SK-N-SH (cell line): ENCODE results near the gene P3H4. TPM values are rescaled to one million over a fixed set of nuclear protein-coding genes. Genes with fewer than 3 reads are reported as not detected.
"Not testable (repeated sequence)": the region's sequence is repeated elsewhere in the genome, so short reads cannot be mapped to it uniquely, and the experiment has no call there.

Experiments used
- CTCF ChIA-PET: fragments of 300-600, 350-600 bp; formaldehyde crosslinking; extraction: SDS; loops from one replicate; lab custom pipeline; 2021; lab: Yijun Ruan, JAX
- POLR2A ChIA-PET: fragments of 350-600 bp; sonication (Branson Sonifier 250); formaldehyde crosslinking; extraction: SDS; loops from one replicate; lab custom pipeline; 2020; ENCODE audit warnings: antibody characterized with exemption, inconsistent platforms; lab: Yijun Ruan, JAX
- DNase-seq: peaks from one replicate; pipeline ENCODE4 v3.0.0; 2012
- H2AFZ ChIP-seq: fragments of 200-600 bp; sonication (generic); 2 replicates; pipeline ENCODE4 v1.8.1; 2016; ENCODE audit warnings: antibody characterized with exemption, mild to moderate bottlenecking, low read depth
- H3F3A ChIP-seq: fragments of 200-600 bp; sonication (generic); replicated peaks from 2 replicates; pipeline ENCODE3; 2016; ENCODE audit warnings: antibody characterized with exemption, mild to moderate bottlenecking; ENCODE audit not compliant: insufficient read depth
- H3K27ac ChIP-seq, 2 experiments: fragments of 200-500 bp in 1 of 2; fragments of 200-600 bp in 1 of 2; sonication (Bioruptor generic) in 1 of 2; sonication (generic), shearing (Covaris generic) in 1 of 2; 2 replicates each; pipeline versions ENCODE4 v1.5.1 to v1.6.1; 2014 to 2016; ENCODE audit warnings: low read depth in 2 of 2, inconsistent platforms in 1 of 2, low read length in 1 of 2, mild to moderate bottlenecking in 1 of 2, mixed read lengths in 1 of 2
- H3K27me3 ChIP-seq: fragments of 200-600 bp; sonication (generic), shearing (Covaris generic); 2 replicates; pipeline ENCODE4 v1.6.1; 2016; ENCODE audit warnings: mixed run types; ENCODE audit not compliant: insufficient read depth
- H3K36me3 ChIP-seq, 2 experiments: fragments of 200-500 bp in 1 of 2; fragments of 200-600 bp in 1 of 2; sonication (Bioruptor generic) in 1 of 2; sonication (generic) in 1 of 2; replicated peaks in 1 of 2; 2 replicates each; pipeline versions ENCODE3 to v1.5.1; 2014 to 2016; ENCODE audit warnings: low read length in 1 of 2, mild to moderate bottlenecking in 1 of 2; ENCODE audit not compliant: insufficient read depth in 2 of 2, control insufficient read depth in 1 of 2
- H3K4me1 ChIP-seq, 2 experiments: fragments of 200-500 bp in 1 of 2; fragments of 200-600 bp in 1 of 2; sonication (Bioruptor generic) in 1 of 2; sonication (generic), shearing (Covaris generic) in 1 of 2; 2 replicates each; pipeline versions ENCODE4 v1.5.1 to v1.6.1; 2014 to 2016; ENCODE audit warnings: low read depth in 1 of 2, low read length in 1 of 2, mixed run types in 1 of 2; ENCODE audit not compliant: insufficient read depth in 2 of 2, control insufficient read depth in 1 of 2
- H3K4me2 ChIP-seq: fragments of 200-600 bp; sonication (generic), shearing (Covaris generic); 2 replicates; pipeline ENCODE4 v1.6.1; 2017; ENCODE audit warnings: mixed run types
- H3K4me3 ChIP-seq, 2 experiments: fragments of 200-500 bp in 1 of 2; fragments of 200-600 bp in 1 of 2; sonication (Bioruptor generic) in 1 of 2; sonication (generic), shearing (Covaris generic) in 1 of 2; 2 replicates each; pipeline versions ENCODE4 v1.5.1 to v1.8.1; 2014 to 2016; ENCODE audit warnings: low read depth in 2 of 2, inconsistent platforms in 1 of 2, low read length in 1 of 2, mild to moderate bottlenecking in 1 of 2, mixed read lengths in 1 of 2, moderate library complexity in 1 of 2
- H3K79me2 ChIP-seq: fragments of 200-600 bp; sonication (generic); 2 replicates; pipeline ENCODE4 v1.8.1; 2017; ENCODE audit warnings: mild to moderate bottlenecking; ENCODE audit not compliant: insufficient read depth
- H3K9ac ChIP-seq: fragments of 200-600 bp; sonication (generic); 2 replicates; pipeline ENCODE4 v1.6.1; 2017; ENCODE audit warnings: mixed run types
- H3K9me2 ChIP-seq: fragments of 200-600 bp; sonication (generic); 2 replicates; pipeline ENCODE4 v1.6.1; 2017; ENCODE audit warnings: mixed run types
- H3K9me3 ChIP-seq: fragments of 200-600 bp; sonication (generic); 2 replicates; pipeline ENCODE4 v1.6.1; 2017; ENCODE audit warnings: mixed run types, mild to moderate bottlenecking, moderate library complexity
- H4K20me1 ChIP-seq: fragments of 200-600 bp; sonication (generic); 2 replicates; pipeline ENCODE4 v1.6.1; 2017; ENCODE audit warnings: mild to moderate bottlenecking, mixed run types; ENCODE audit not compliant: insufficient read depth
- CHD2 ChIP-seq: fragments of 150-350 bp; IDR thresholded peaks from 2 replicates; pipeline ENCODE4 v1.6.1; 2018; ENCODE audit warnings: low read length; ENCODE audit not compliant: partially characterized antibody
- EZH2phosphoT487 ChIP-seq: fragments of 200-600 bp; sonication (generic); IDR thresholded peaks from 2 replicates; pipeline ENCODE4 v1.6.1; 2017; ENCODE audit warnings: low read depth, mixed run types, mild to moderate bottlenecking, antibody characterized with exemption, moderate library complexity, borderline replicate concordance
- FOSL2 ChIP-seq: IDR thresholded peaks from 2 replicates; pipeline ENCODE4 v1.4.0; 2012; ENCODE audit warnings: low read depth, mild to moderate bottlenecking, moderate library complexity, borderline replicate concordance
- FOXM1 ChIP-seq: IDR thresholded peaks from 2 replicates; pipeline ENCODE4 v1.4.0; 2012; ENCODE audit warnings: low read depth, mild to moderate bottlenecking
- GABPA ChIP-seq: IDR thresholded peaks from 2 replicates; pipeline ENCODE4 v1.4.0; 2012; ENCODE audit warnings: low read depth, mild to moderate bottlenecking
- JUND ChIP-seq: IDR thresholded peaks from 2 replicates; pipeline ENCODE4 v1.4.0; 2012
- MXI1 ChIP-seq: IDR thresholded peaks from 2 replicates; pipeline ENCODE4 v1.6.1; 2012; ENCODE audit warnings: mild to moderate bottlenecking, low read depth, low read length, improper control_type of control experiment
- NFIC ChIP-seq: IDR thresholded peaks from 2 replicates; pipeline ENCODE4 v1.4.0; 2012; ENCODE audit warnings: borderline replicate concordance
- POLR2AphosphoS5 ChIP-seq: IDR thresholded peaks from 2 replicates; pipeline ENCODE4 v1.6.1; 2012; ENCODE audit warnings: low read depth, low read length
- RAD21 ChIP-seq: IDR thresholded peaks from 2 replicates; pipeline ENCODE4 v1.6.1; 2012; ENCODE audit warnings: mild to moderate bottlenecking, low read length
- RCOR1 ChIP-seq: fragments of 150-350 bp; IDR thresholded peaks from 2 replicates; pipeline ENCODE4 v1.6.1; 2017; ENCODE audit warnings: antibody characterized with exemption, low read length
- RFX5 ChIP-seq: IDR thresholded peaks from 2 replicates; pipeline ENCODE4 v1.6.1; 2012; ENCODE audit warnings: mild to moderate bottlenecking, improper control_type of control experiment, low read length
- RXRA ChIP-seq: IDR thresholded peaks from 2 replicates; pipeline ENCODE4 v1.4.0; 2012; ENCODE audit warnings: low read depth, mild to moderate bottlenecking, borderline replicate concordance
- TAF1 ChIP-seq: IDR thresholded peaks from 2 replicates; pipeline ENCODE4 v1.6.1; 2012; ENCODE audit warnings: low read depth, mild to moderate bottlenecking, low read length, moderate library complexity, borderline replicate concordance
- TCF12 ChIP-seq: IDR thresholded peaks from 2 replicates; pipeline ENCODE4 v1.4.0; 2012
- TEAD4 ChIP-seq: IDR thresholded peaks from 2 replicates; pipeline ENCODE4 v1.4.0; 2012; ENCODE audit warnings: mild to moderate bottlenecking, borderline replicate concordance; ENCODE audit not compliant: insufficient read depth
- WGBS: methylation state at CpG from one replicate; pipeline ENCODE4 v1.1.6; 2017; ENCODE audit warnings: low lambda C conversion rate; 5-methylcytosine and 5-hydroxymethylcytosine counted together
- polyA plus RNA-seq, 3 experiments: library from polyadenylated mRNA; depleted of rRNA; stranded (reverse); fragments of >200 nt; gene quantifications; 2 replicates each; pipeline ENCODE4 v1.2.3, GENCODE V29; 2012
- TF ChIP-seq, protein P1 (sequence below): IDR thresholded peaks from 2 replicates; pipeline ENCODE4; 2012
- TF ChIP-seq, protein P2 (sequence below): fragments of 150-350 bp; IDR thresholded peaks from 2 replicates; pipeline ENCODE4 v1.6.1; 2016; ENCODE audit warnings: mild to moderate bottlenecking, low read depth, low read length
- TF ChIP-seq, protein P3 (sequence below): IDR thresholded peaks from 2 replicates; pipeline ENCODE4 v1.4.0; 2012; ENCODE audit warnings: low read depth, borderline replicate concordance

P3H4 gene
- polyA plus RNA-seq, 1 of the 3 experiments (the other 2 are of a cell fraction) = 88.3 TPM

DNA sequence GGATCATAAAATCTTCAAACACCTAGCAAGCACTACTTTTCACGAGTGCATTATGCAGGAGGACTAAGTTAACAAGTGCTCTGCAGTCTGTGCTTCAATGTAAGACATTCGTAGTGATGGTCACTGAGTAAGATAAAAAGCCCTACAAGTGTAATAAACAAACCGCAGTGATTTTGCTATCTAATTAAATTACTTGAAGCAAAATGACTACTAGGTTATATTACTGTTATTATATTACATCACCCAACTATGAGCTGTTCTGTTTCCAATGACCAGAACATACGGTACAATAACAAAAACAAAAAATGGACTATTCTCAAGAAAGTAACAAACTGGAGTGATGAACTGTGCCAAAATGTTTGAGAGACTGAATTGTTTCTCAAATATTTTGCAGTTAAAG is 37.0 kb upstream of the P3H4 start:
- Histone ChIP-seq H3K27ac (no peak overlapping the region), H3K9me2 (no peaks in the 10 kb centered on the region), H3K27me3 (no peaks in the 10 kb centered on the region), H3K9me3 (no peaks in the 10 kb centered on the region), H3F3A (peaks cover 6% of the 10 kb centered on the region), H3K4me2 (no peak overlapping the region), H3K79me2 (peaks cover 52% of the 10 kb centered on the region; the same call in 1 of the 2 replicates), H3K4me1 (no peaks in the 10 kb centered on the region), H3K9ac (no peak overlapping the region), H2AFZ (no peak overlapping the region), H4K20me1 (peaks cover 27% of the 10 kb centered on the region), H3K36me3 (peaks cover 9 to 11% of the 10 kb centered on the region in 2 experiments), H3K4me3 (no peak overlapping the region)
- CTCF ChIA-PET = interaction anchor here (2.1 kb wide), 1 partner anchor 47 kb away, joined by 7 read pairs; no protein-coding TSS in a partner anchor
- no peak for DNase-seq
- POLR2A ChIA-PET = no interaction called here
- TF ChIP-seq FOSL2 (no peak), MXI1 (no peak), JUND (no peak)
- WGBS = 66% methylated on average over 4 of the region's 4 CpGs

DNA sequence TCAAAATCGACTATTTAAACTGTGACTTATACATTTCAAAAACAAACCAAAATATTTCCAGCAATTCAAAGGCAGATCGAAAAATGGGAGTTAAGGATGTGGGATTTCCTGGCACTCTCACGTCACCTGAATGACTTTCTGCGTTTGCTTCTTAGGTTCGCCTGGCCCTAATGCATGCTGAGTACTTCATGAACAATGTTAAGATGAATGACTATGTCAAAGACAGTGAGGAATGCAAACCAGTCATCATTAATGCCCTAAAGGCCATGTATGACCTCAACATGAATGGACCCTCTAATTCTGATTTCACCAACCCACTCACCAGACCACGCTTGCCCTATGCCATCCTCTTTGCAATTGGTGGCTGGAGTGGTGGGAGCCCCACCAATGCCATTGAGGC is 33.2 kb upstream of the P3H4 start:
- Histone ChIP-seq H3F3A (no peaks in the 10 kb centered on the region), H4K20me1 (peaks cover 11% of the 10 kb centered on the region; the same call in 1 of the 2 replicates), H3K4me3 (no peak overlapping the region), H3K79me2 (peaks cover 28% of the 10 kb centered on the region; the same call in 1 of the 2 replicates), H3K4me2 (no peak overlapping the region), H3K9me3 (no peaks in the 10 kb centered on the region), H3K9ac (no peak overlapping the region), H3K27ac (no peak overlapping the region), H3K27me3 (no peaks in the 10 kb centered on the region), H3K36me3 (no peaks in the 10 kb centered on the region), H3K4me1 (no peaks in the 10 kb centered on the region), H2AFZ (no peak overlapping the region), H3K9me2 (no peaks in the 10 kb centered on the region)
- 94% methylated on average over 6 of the region's 6 CpGs for WGBS
- DNase-seq = no peak
- TF ChIP-seq MXI1 (no peak), TAF1 (no peak), FOXM1 (no peak), CHD2 (no peak), NFIC (no peak), POLR2AphosphoS5 (no peak), EZH2phosphoT487 (no peak), RCOR1 (no peak), RAD21 (no peak), TEAD4 (no peak), GABPA (no peak), TCF12 (no peak), RFX5 (no peak), RXRA (no peak)
- TF ChIP-seq, protein P1, sequence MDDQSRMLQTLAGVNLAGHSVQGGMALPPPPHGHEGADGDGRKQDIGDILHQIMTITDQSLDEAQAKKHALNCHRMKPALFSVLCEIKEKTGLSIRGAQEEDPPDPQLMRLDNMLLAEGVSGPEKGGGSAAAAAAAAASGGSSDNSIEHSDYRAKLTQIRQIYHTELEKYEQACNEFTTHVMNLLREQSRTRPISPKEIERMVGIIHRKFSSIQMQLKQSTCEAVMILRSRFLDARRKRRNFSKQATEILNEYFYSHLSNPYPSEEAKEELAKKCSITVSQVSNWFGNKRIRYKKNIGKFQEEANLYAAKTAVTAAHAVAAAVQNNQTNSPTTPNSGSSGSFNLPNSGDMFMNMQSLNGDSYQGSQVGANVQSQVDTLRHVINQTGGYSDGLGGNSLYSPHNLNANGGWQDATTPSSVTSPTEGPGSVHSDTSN = no peak
- TF ChIP-seq, protein P2, sequence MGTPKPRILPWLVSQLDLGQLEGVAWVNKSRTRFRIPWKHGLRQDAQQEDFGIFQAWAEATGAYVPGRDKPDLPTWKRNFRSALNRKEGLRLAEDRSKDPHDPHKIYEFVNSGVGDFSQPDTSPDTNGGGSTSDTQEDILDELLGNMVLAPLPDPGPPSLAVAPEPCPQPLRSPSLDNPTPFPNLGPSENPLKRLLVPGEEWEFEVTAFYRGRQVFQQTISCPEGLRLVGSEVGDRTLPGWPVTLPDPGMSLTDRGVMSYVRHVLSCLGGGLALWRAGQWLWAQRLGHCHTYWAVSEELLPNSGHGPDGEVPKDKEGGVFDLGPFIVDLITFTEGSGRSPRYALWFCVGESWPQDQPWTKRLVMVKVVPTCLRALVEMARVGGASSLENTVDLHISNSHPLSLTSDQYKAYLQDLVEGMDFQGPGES = no peak
- TF ChIP-seq, protein P3, sequence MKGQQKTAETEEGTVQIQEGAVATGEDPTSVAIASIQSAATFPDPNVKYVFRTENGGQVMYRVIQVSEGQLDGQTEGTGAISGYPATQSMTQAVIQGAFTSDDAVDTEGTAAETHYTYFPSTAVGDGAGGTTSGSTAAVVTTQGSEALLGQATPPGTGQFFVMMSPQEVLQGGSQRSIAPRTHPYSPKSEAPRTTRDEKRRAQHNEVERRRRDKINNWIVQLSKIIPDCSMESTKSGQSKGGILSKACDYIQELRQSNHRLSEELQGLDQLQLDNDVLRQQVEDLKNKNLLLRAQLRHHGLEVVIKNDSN = no peak
- ChIA-PET CTCF (no interaction called here), POLR2A (no interaction called here)

DNA sequence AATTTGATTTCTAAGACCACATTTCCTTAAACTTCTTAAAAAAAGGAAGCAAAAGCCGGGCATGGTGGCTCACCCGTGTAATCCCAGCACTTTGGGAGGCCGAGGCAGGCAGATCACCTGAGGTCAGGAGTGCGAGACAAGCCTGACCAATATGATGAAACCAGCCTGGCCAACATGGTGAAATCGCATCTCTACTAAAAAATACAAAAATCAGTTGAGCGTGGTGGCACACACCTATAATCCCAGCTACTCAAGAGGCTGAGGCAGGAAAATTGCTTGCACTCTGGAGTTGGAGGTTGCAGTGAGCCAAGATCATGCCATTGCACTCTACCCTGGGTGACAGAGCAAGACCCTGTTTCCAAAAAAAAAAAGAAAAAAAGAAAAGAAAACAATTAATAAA is 29.0 kb upstream of the P3H4 start:
- H3K4me2 ChIP-seq, H3K9me3 ChIP-seq, H3K27me3 ChIP-seq, H3K36me3 ChIP-seq, H3K79me2 ChIP-seq, H2AFZ ChIP-seq, POLR2A ChIA-PET, H3K4me3 ChIP-seq, H4K20me1 ChIP-seq, CTCF ChIA-PET, H3K27ac ChIP-seq, DNase-seq, H3K9ac ChIP-seq, H3F3A ChIP-seq, H3K4me1 ChIP-seq, H3K9me2 ChIP-seq: not testable (repeated sequence)
- WGBS = 92% methylated on average over 6 of the region's 6 CpGs
